Endothelial cell of umbilical vein (primary cell): ENCODE measurements around the gene PDLIM5. TPM values are rescaled to one million over a fixed set of nuclear protein-coding genes. Genes with fewer than 3 reads are reported as not detected.

Experiments used
- BruUV-seq: library from RNA; stranded (reverse); fragments of 400-500 nt; replicated peaks from 2 replicates; lab custom pipeline; 2021; lab: Mats Ljungman, UMichigan
- CTCF ChIA-PET: fragments of 300-600, 350-600 bp; sonication (Branson Sonifier 250); formaldehyde crosslinking; loops from one replicate; lab custom pipeline; 2021; ENCODE audit warnings: antibody characterized with exemption, inconsistent platforms; lab: Charles Lee
- POLR2A ChIA-PET: fragments of 300-600, 350-600 bp; sonication (Branson Sonifier 250); formaldehyde crosslinking; loops from one replicate; lab custom pipeline; 2021; ENCODE audit warnings: antibody characterized with exemption, inconsistent platforms; lab: Charles Lee
- DNase-seq: peaks from one replicate; pipeline ENCODE4 v3.0.0-alpha.2; 2011; ENCODE audit warnings: low read depth, low spot score
- FAIRE-seq: peaks from 2 replicates; lab custom pipeline; 2011; peaks lifted over from hg19 to GRCh38; lab: Jason Lieb, UNC
- H2AFZ ChIP-seq: 2 replicates; pipeline ENCODE4 v1.6.0; 2012; ENCODE audit warnings: low read depth, low read length, control low read depth, inconsistent platforms
- H3K27ac ChIP-seq: 2 replicates; pipeline ENCODE4 v1.5.1; 2011; ENCODE audit warnings: low read depth, mild to moderate bottlenecking, control low read depth, low read length, moderate library complexity; ENCODE audit not compliant: insufficient read depth
- H3K27me3 ChIP-seq, 2 experiments: 2 replicates each; pipeline versions ENCODE4 v1.6.0 to v1.6.1; 2011; ENCODE audit warnings: low read length in 2 of 2, mixed read lengths in 1 of 2; ENCODE audit not compliant: control insufficient read depth in 2 of 2, insufficient read depth in 2 of 2
- H3K36me3 ChIP-seq, 2 experiments: 2 replicates in 1 of 2; 3 replicates in 1 of 2; pipeline ENCODE4 v1.5.1; 2011; ENCODE audit warnings: low read length in 2 of 2, mild to moderate bottlenecking in 1 of 2, moderate library complexity in 1 of 2; ENCODE audit not compliant: control insufficient read depth in 2 of 2, insufficient read depth in 2 of 2; ENCODE audit errors: extremely low read depth in 1 of 2
- H3K4me1 ChIP-seq: 3 replicates; pipeline ENCODE4 v1.5.1; 2011; ENCODE audit warnings: mild to moderate bottlenecking, low read length; ENCODE audit not compliant: control insufficient read depth, insufficient read depth; ENCODE audit errors: extremely low read depth
- H3K4me2 ChIP-seq: 2 replicates; pipeline ENCODE4 v1.6.1; 2011; ENCODE audit warnings: low read length, control low read depth, mixed read lengths; ENCODE audit not compliant: insufficient read depth
- H3K4me3 ChIP-seq, 3 experiments: fragments of 200-600 bp in 1 of 3; sonication (generic), shearing (Covaris generic) in 1 of 3; replicated peaks in 1 of 3; 2 replicates each; pipeline ENCODE4 v1.5.1; 2011 to 2016; ENCODE audit warnings: control low read depth in 3 of 3, low read length in 3 of 3, mild to moderate bottlenecking in 2 of 3, inconsistent platforms in 1 of 3, low read depth in 1 of 3, moderate library complexity in 1 of 3; ENCODE audit not compliant: insufficient read depth in 1 of 3
- H3K79me2 ChIP-seq: 2 replicates; pipeline ENCODE4 v1.6.0; 2012; ENCODE audit warnings: low read length, inconsistent platforms; ENCODE audit not compliant: control insufficient read depth, insufficient read depth
- H3K9ac ChIP-seq: replicated peaks from 2 replicates; pipeline ENCODE3; 2011; ENCODE audit warnings: low read length, control low read depth; ENCODE audit not compliant: insufficient read depth; ENCODE audit errors: extremely low read depth
- H3K9me1 ChIP-seq: replicated peaks from 3 replicates; pipeline ENCODE4 v1.6.0; 2011; ENCODE audit warnings: mild to moderate bottlenecking, low read length; ENCODE audit not compliant: control insufficient read depth, insufficient read depth; ENCODE audit errors: extremely low read depth
- H3K9me3 ChIP-seq: replicated peaks from 2 replicates; pipeline ENCODE4 v1.5.1; 2012; ENCODE audit warnings: low read length, inconsistent platforms; ENCODE audit not compliant: control insufficient read depth, insufficient read depth
- H4K20me1 ChIP-seq: replicated peaks from 2 replicates; pipeline ENCODE3; 2011; ENCODE audit warnings: mild to moderate bottlenecking, low read length; ENCODE audit not compliant: control insufficient read depth, insufficient read depth; ENCODE audit errors: extremely low read depth
- EZH2 ChIP-seq: IDR thresholded peaks from 2 replicates; pipeline ENCODE4 v1.6.1; 2012; ENCODE audit warnings: borderline replicate concordance, low read depth, mild to moderate bottlenecking, moderate library complexity, low read length, inconsistent platforms; ENCODE audit not compliant: severe bottlenecking
- FOS ChIP-seq: IDR thresholded peaks from 2 replicates; pipeline ENCODE4 v1.6.1; 2011; ENCODE audit warnings: mild to moderate bottlenecking, low read length, moderate library complexity, borderline replicate concordance; ENCODE audit not compliant: insufficient read depth
- GATA2 ChIP-seq: IDR thresholded peaks from 2 replicates; pipeline ENCODE4 v1.7.0; 2011; ENCODE audit warnings: low read depth, mild to moderate bottlenecking, moderate library complexity, mixed read lengths, low read length; ENCODE audit not compliant: insufficient read length, insufficient read depth
- JUN ChIP-seq: IDR thresholded peaks from 2 replicates; pipeline ENCODE4 v1.6.1; 2011; ENCODE audit warnings: borderline replicate concordance, low read depth; ENCODE audit not compliant: insufficient read length, insufficient read depth
- MYC ChIP-seq: IDR thresholded peaks from one replicate; pipeline ENCODE4 v1.6.1; 2011; ENCODE audit warnings: mild to moderate bottlenecking, low read depth, low read length
- POLR2A ChIP-seq: IDR thresholded peaks from 2 replicates; pipeline ENCODE4 v1.6.1; 2012; ENCODE audit warnings: low read depth, mild to moderate bottlenecking, control low read depth, low read length
- POLR2AphosphoS5 ChIP-seq: IDR thresholded peaks from 2 replicates; pipeline ENCODE4 v1.6.1; 2012; ENCODE audit warnings: low read depth, mild to moderate bottlenecking, control low read depth, low read length, moderate library complexity; ENCODE audit not compliant: insufficient read depth
- dilution Hi-C: fragments of 300-500 bp; cut with MboI; formaldehyde crosslinking; loops from one replicate; pipeline ENCODE4 v1.15.0; 2019; ENCODE audit warnings: low sequenced_read_pairs; ENCODE audit not compliant: extremely low pct_ligation_motif_present
- intact Hi-C: fragments of 100-400 bp; cut with micrococcal nuclease; formaldehyde crosslinking; loops from one replicate; pipeline ENCODE4 v1.10.0; 2022
- polyA plus RNA-seq, 4 experiments: library from polyadenylated mRNA; depleted of rRNA in 3 of 4; stranded (reverse) in 3 of 4; unstranded in 1 of 4; fragments of >200 nt; gene quantifications; 2 replicates each; pipeline versions ENCODE4 v1.2.1 to v1.2.3, GENCODE V29; 2011 to 2012; ENCODE audit warnings: missing spikeins in 1 of 4
- total RNA-seq: library from RNA; stranded (reverse); gene quantifications from 2 replicates; pipeline ENCODE4 v1.2.3, GENCODE V29; 2021
- TF ChIP-seq, protein P1 (sequence below), 2 donors: IDR thresholded peaks; 1 replicate in 1 of 2; 2 replicates in 1 of 2; pipeline ENCODE4 v1.5.1; 2011; ENCODE audit warnings: low read length in 2 of 2, mild to moderate bottlenecking in 2 of 2, moderate library complexity in 2 of 2, control low read depth in 1 of 2, inconsistent platforms in 1 of 2, low read depth in 1 of 2; ENCODE audit not compliant: insufficient read depth in 1 of 2; ENCODE audit errors: extremely low read depth in 1 of 2
- TF ChIP-seq, protein P2 (sequence below): IDR thresholded peaks from 2 replicates; pipeline ENCODE4 v1.6.1; 2011; ENCODE audit not compliant: insufficient read depth, insufficient read length

Gene PDLIM5
- total and polyA plus RNA-seq, 2 donors (not counting 3 experiments of a cell fraction or from before 2014, with no cell fraction given): 243 to 310 TPM

DNA sequence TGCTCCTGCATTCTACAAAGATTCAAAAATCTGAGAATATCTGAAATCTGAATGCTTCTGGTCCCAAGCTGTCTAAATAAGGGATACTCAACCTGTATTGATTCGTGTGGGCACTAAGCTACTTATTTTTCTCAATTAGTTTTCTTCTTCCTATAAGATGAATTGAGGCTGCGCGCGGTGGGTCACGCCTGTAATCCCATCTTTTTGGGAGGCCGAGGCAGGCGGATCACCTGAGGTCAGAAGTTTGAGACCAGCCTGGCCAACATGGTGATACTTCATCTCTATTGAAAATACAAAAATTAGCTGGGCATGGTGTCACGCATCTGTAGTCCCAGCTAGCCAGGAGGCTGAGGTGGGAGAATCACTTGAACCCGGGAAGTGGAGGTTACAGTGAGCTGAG is 122.3 kb downstream of the PDLIM5 start:
- H3K79me2 ChIP-seq: peaks cover 34% of the 10 kb centered on the region
- peaks cover 29% of the 10 kb centered on the region for H3K4me1 ChIP-seq
- no peak overlapping the region for H3K4me3 ChIP-seq
- H3K9me3 ChIP-seq: no peaks in the 10 kb centered on the region
- no peak for DNase-seq
- BruUV-seq: TSS peak; percentile 2
- peaks cover 6 to 12% of the 10 kb centered on the region in 2 experiments for H3K36me3 ChIP-seq
- no peaks in the 10 kb centered on the region for H3K9me1 ChIP-seq
- H3K9ac ChIP-seq: no peak overlapping the region
- no peak overlapping the region for H2AFZ ChIP-seq
- no peaks in the 10 kb centered on the region for H3K27me3 ChIP-seq
- TF ChIP-seq POLR2AphosphoS5 (no peak), FOS (no peak), GATA2 (no peak), MYC (no peak), EZH2 (no peak), JUN (no peak), POLR2A (no peak)
- TF ChIP-seq, protein P1, sequence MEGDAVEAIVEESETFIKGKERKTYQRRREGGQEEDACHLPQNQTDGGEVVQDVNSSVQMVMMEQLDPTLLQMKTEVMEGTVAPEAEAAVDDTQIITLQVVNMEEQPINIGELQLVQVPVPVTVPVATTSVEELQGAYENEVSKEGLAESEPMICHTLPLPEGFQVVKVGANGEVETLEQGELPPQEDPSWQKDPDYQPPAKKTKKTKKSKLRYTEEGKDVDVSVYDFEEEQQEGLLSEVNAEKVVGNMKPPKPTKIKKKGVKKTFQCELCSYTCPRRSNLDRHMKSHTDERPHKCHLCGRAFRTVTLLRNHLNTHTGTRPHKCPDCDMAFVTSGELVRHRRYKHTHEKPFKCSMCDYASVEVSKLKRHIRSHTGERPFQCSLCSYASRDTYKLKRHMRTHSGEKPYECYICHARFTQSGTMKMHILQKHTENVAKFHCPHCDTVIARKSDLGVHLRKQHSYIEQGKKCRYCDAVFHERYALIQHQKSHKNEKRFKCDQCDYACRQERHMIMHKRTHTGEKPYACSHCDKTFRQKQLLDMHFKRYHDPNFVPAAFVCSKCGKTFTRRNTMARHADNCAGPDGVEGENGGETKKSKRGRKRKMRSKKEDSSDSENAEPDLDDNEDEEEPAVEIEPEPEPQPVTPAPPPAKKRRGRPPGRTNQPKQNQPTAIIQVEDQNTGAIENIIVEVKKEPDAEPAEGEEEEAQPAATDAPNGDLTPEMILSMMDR (IDR thresholded peaks at IDR 0.05; ENCODE audit: extremely low read depth in 1 of 2, insufficient read depth in 1 of 2, low read depth in 1 of 2, low read length in 2 of 2): no peak
- TF ChIP-seq, protein P2, sequence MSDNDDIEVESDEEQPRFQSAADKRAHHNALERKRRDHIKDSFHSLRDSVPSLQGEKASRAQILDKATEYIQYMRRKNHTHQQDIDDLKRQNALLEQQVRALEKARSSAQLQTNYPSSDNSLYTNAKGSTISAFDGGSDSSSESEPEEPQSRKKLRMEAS: no peak
- ChIA-PET POLR2A (no interaction called here), CTCF (interaction anchor here (1.0 to 1.7 kb wide), 4 partner anchors 10 to 166 kb away, joined by 3 read pairs; no protein-coding TSS in a partner anchor)
- no peaks in the 10 kb centered on the region for H4K20me1 ChIP-seq
- no peak overlapping the region for H3K4me2 ChIP-seq
- FAIRE-seq: no peak
- no peak overlapping the region for H3K27ac ChIP-seq
- intact Hi-C loops (no loop called here), dilution Hi-C loops (no loop called here)
